ENCODE results near the gene OTP.

- no peak for TF ChIP-seq EP300 (IDR thresholded peaks at IDR 0.05)
- TF ChIP-seq CTCF (IDR thresholded peaks at IDR 0.05), result no peak
- TF ChIP-seq POLR2A (IDR thresholded peaks at IDR 0.05), result no peak
- no peak for TF ChIP-seq POLR2AphosphoS5 (IDR thresholded peaks at IDR 0.05)
These were observed 44.7 kb upstream of the OTP start for GRCh38 chr5:77683171-77683732.
